Gastrocnemius medialis (tissue), 4 donors: ENCODE data around the gene PPP4C. TPM values are rescaled to one million over a fixed set of nuclear protein-coding genes. Genes with fewer than 3 reads are reported as not detected.
A peak's percentile ranks its signal among the peaks of the same experiment; 100 is the strongest.

Experiments used
- ATAC-seq, 2 donors: fragments of 150-250 bp; one replicate each; pipeline ENCODE4 v1.9.1; 2016
- DNase-seq, 2 donors: peaks; one replicate each; pipeline ENCODE4 v3.0.0-alpha.2; 2019
- H3K27ac ChIP-seq, 4 donors: fragments of 200-600 bp; sonication (generic); 1 replicate in 1 of 4; 2 replicates in 3 of 4; pipeline ENCODE4 v1.5.1; 2016 to 2018; ENCODE audit warnings: mild to moderate bottlenecking in 2 of 4, moderate library complexity in 1 of 4
- H3K27me3 ChIP-seq, 3 donors: fragments of 200-600 bp; sonication (generic) in 2 of 3; 1 replicate in 1 of 3; 2 replicates in 2 of 3; pipeline versions ENCODE4 v1.5.1 to v1.6.0; 2016 to 2019; ENCODE audit warnings: mild to moderate bottlenecking in 1 of 3, moderate library complexity in 1 of 3
- H3K36me3 ChIP-seq, 2 donors: fragments of 200-600 bp; sonication (generic) in 1 of 2; one replicate each; pipeline ENCODE4 v1.5.1; 2017 to 2018
- H3K4me1 ChIP-seq, 2 donors: fragments of 200-600 bp; sonication (generic) in 1 of 2; one replicate each; pipeline ENCODE4 v1.5.1; 2016 to 2017; ENCODE audit warnings: mild to moderate bottlenecking in 2 of 2
- H3K4me3 ChIP-seq, 4 donors: fragments of 200-600 bp; sonication (generic) in 3 of 4; 1 replicate in 1 of 4; 2 replicates in 3 of 4; pipeline ENCODE4 v1.5.1; 2016 to 2019; ENCODE audit warnings: mild to moderate bottlenecking in 2 of 4
- H3K9me3 ChIP-seq, 3 donors: fragments of 200-600 bp; sonication (generic) in 2 of 3; 1 replicate in 1 of 3; 2 replicates in 2 of 3; pipeline ENCODE4 v1.5.1; 2016 to 2019
- CTCF ChIP-seq, 5 experiments: fragments of 450-650 bp in 3 of 5; fragments of 200-600 bp in 2 of 5; sonication (generic) in 2 of 5; IDR thresholded peaks in 4 of 5; conservative IDR thresholded peaks in 1 of 5; 1 replicate in 4 of 5; 2 replicates in 1 of 5; pipeline ENCODE4 v1.5.1; 2016 to 2019; ENCODE audit warnings: antibody characterized with exemption in 5 of 5, mild to moderate bottlenecking in 3 of 5, moderate library complexity in 3 of 5
- POLR2A ChIP-seq, 2 donors: fragments of 450-650 bp; IDR thresholded peaks; one replicate each; pipeline ENCODE4 v1.6.1; 2017; ENCODE audit warnings: antibody characterized with exemption in 2 of 2, mild to moderate bottlenecking in 2 of 2, moderate library complexity in 2 of 2
- in situ Hi-C, 4 donors: fragments of 200-750 bp; cut with MboI; loops; one replicate each; pipeline versions ENCODE4 v1.15.0 to v1.8.0; 2017; ENCODE audit warnings: low sequenced_read_pairs in 4 of 4
- intact Hi-C: fragments of 100-400 bp; cut with DNase I; formaldehyde crosslinking; loops from one replicate; pipeline ENCODE4 v1.15.1; 2023; ENCODE audit warnings: low total_unique reads
- total RNA-seq, 4 donors: library from RNA; depleted of rRNA; stranded (reverse); fragments of >200 nt; gene quantifications; one replicate each; pipeline versions ENCODE4 v1.1.0 to v1.2.3, GENCODE V29; 2016

PPP4C gene
- total RNA-seq, 4 donors from 2014 or later: 23.8 to 64.3 (median 44.7) TPM

GRCh38 chr16:30079480-30079879 is 3.7 kb downstream of the PPP4C start:
- ATAC-seq (no peak), DNase-seq (no peak)
- intact Hi-C loops: no loop called here
- Histone ChIP-seq H3K36me3 (peaks cover 0 to 60% of the 10 kb centered on the region in 2 donors), H3K27ac (no peak overlapping the region), H3K27me3 (no peaks in the 10 kb centered on the region), H3K9me3 (no peaks in the 10 kb centered on the region), H3K4me3 (no peak overlapping the region), H3K4me1 (peaks cover 16 to 19% of the 10 kb centered on the region in 2 donors)
- in situ Hi-C loops: loop anchor here in 1 of 4 donors (25.0 kb wide), 1 partner anchor 283 kb away; the partner anchor contains the start of genes CD2BP2, MYL11 and TBC1D10B
- TF ChIP-seq POLR2A (IDR thresholded peaks at IDR 0.05) (no peak), CTCF (IDR thresholded peaks at IDR 0.05 in 4 of 5, conservative IDR thresholded peaks at IDR 0.05 in 1 of 5) (no peak)

GRCh38 chr16:30082545-30083090 is 6.8 kb downstream of the PPP4C start:
- Histone ChIP-seq H3K27me3 (no peaks in the 10 kb centered on the region), H3K9me3 (no peaks in the 10 kb centered on the region), H3K4me1 (peaks cover 3 to 6% of the 10 kb centered on the region in 2 donors), H3K4me3 (no peak overlapping the region), H3K36me3 (peaks cover 0 to 73% of the 10 kb centered on the region in 2 donors), H3K27ac (no peak overlapping the region)
- ATAC-seq (no peak), DNase-seq (no peak)
- intact Hi-C loops (no loop called here), in situ Hi-C loops (loop anchor here in 1 of 4 donors (25.0 kb wide), 1 partner anchor 280 kb away; the partner anchor contains the start of genes CD2BP2, MYL11 and TBC1D10B)
- TF ChIP-seq POLR2A (IDR thresholded peaks at IDR 0.05) (no peak), CTCF (IDR thresholded peaks at IDR 0.05 in 4 of 5, conservative IDR thresholded peaks at IDR 0.05 in 1 of 5) (no peak)

GRCh38 chr16:30083216-30084055 is 7.6 kb downstream of the PPP4C start:
- no peak for TF ChIP-seq CTCF (IDR thresholded peaks at IDR 0.05 in 4 of 5, conservative IDR thresholded peaks at IDR 0.05 in 1 of 5)
- TF ChIP-seq POLR2A (IDR thresholded peaks at IDR 0.05): no peak

GRCh38 chr16:30084096-30084815 is 8.5 kb downstream of the PPP4C start:
- TF ChIP-seq POLR2A (IDR thresholded peaks at IDR 0.05) (no peak), CTCF (IDR thresholded peaks at IDR 0.05 in 4 of 5, conservative IDR thresholded peaks at IDR 0.05 in 1 of 5) (no peak)
- Histone ChIP-seq H3K9me3 (no peaks in the 10 kb centered on the region), H3K4me1 (peaks cover 0 to 4% of the 10 kb centered on the region in 2 donors), H3K36me3 (peaks cover 0 to 62% of the 10 kb centered on the region in 2 donors), H3K27ac (peak overlapping the region in 2 of 4 donors; percentile 30 to 52), H3K4me3 (no peak overlapping the region), H3K27me3 (no peaks in the 10 kb centered on the region)
- in situ Hi-C loops: loop anchor here in 1 of 4 donors (25.0 kb wide), 1 partner anchor 278 kb away; the partner anchor contains the start of genes CD2BP2, MYL11 and TBC1D10B
- ATAC-seq (no peak), DNase-seq (no peak)
- intact Hi-C loops: no loop called here

More at GRCh38 chr16:30083216-30084055, 7.6 kb downstream of the PPP4C start:
- intact Hi-C loops (no loop called here), in situ Hi-C loops (loop anchor here in 1 of 4 donors (25.0 kb wide), 1 partner anchor 279 kb away; the partner anchor contains the start of genes CD2BP2, MYL11 and TBC1D10B)
- H3K4me3 ChIP-seq: no peak overlapping the region
- H3K4me1 ChIP-seq: peaks cover 0 to 4% of the 10 kb centered on the region in 2 donors
- no peak for DNase-seq
- H3K36me3 ChIP-seq: peaks cover 0 to 67% of the 10 kb centered on the region in 2 donors
- no peak for ATAC-seq
- H3K27me3 ChIP-seq: no peaks in the 10 kb centered on the region
- no peak overlapping the region for H3K27ac ChIP-seq
- H3K9me3 ChIP-seq: no peaks in the 10 kb centered on the region
